Measurements from ENCODE around the gene CDCP2.

CDCP2 gene

DNA sequence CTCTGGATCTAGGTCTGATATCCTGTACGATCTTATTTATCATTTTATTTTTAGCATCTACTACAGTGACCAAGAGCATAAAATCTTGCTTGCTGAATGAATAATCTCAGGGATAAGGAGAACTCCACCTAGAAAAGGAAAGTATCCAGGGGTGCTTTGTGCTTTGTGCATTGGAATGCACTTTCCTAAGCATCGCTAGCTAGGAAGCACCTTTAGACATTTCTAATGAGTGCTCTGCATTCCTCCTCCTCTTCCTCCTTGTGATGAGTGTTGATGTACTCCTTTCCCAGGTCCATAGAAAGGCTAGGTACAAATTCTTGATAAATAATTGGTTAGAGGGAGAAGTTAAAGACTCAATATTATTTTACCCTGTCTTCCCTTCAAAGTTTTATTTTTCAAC is 68.0 kb downstream of the CDCP2 start:
- DNase-seq, result no peak
